AG08396 (cell line): ENCODE measurements around the gene PRTN3.
"Not testable (repeated sequence)": the region's sequence is repeated elsewhere in the genome, so short reads cannot be mapped to it uniquely, and the experiment has no call there.

Experiments used
- DNase-seq: peaks from one replicate; pipeline ENCODE4 v3.0.0; 2012; ENCODE audit warnings: low spot score, mixed read lengths

Gene PRTN3

DNA sequence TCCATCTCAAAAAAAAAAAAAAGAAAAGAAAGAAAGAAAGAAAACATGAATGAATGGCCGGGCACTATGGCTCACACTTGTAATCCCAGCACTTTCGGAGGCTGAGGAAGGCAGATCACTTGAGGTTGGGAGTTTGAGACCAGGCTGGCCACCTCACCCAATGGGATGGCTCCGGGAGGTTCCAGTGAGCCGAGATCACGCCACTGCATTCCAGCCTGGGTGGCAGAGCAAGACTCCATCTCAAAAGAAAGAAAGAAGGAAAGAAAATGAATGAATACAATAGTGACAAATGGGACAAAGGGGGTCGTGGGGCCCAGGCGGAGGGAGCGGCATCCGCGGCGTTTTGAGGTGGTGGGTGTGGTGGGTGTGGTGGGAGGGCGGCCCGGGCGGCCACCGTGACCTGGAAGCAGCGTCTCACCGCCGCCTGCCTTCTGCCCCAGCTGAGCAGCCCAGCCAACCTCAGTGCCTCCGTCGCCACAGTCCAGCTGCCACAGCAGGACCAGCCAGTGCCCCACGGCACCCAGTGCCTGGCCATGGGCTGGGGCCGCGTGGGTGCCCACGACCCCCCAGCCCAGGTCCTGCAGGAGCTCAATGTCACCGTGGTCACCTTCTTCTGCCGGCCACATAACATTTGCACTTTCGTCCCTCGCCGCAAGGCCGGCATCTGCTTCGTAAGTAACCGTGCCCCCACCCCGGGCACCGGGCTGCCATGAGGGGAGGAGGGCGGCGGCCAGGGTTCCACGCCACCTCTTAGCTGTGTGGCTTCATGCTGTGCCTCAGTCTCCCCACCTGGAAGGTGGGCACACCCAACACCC, 5.1 kb downstream of the PRTN3 start:
- DNase-seq: no peak

- no peak for DNase-seq
Observed at GRCh38 chr19:848386-848921, 7.7 kb downstream of the PRTN3 start.

DNA sequence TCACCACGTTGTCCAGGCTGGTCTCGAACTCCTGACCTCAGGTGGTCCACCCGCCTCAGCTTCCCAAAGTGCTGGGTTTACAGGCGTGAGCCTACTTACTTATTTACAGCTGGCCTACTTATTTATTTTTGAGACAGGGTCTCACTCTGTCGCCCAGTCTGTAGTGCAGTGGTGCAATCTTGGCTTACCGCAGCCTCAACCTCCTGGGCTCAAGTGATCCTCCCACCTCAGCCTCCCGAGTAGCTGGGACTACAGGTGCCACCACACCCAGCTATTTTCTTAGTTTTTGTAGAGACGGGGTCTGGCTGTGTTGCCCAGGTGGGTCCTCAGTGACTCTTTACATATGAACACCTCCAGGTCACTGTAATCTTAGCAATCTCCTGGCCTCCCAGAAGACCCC, 8.4 kb downstream of the PRTN3 start:
- not testable (repeated sequence) for DNase-seq

- peak; percentile 94 for DNase-seq
Observed at GRCh38 chr19:850221-850978, 9.6 kb downstream of the PRTN3 start.

DNA sequence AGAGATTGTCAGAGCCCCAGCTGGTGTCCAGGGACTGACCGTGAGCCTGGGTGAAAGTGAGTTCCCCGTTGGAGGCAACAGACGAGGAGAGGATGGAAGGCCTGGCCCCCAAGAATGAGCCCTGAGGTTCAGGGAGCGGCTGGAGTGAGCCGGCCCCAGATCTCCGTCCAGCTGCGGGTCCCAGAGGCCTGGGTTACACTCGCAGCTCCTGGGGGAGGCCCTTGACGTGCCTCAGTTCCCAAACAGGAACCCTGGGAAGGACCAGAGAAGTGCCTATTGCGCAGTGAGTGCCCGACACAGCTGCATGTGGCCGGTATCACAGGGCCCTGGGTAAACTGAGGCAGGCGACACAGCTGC, 10.2 kb downstream of the PRTN3 start:
- DNase-seq: no peak

DNA sequence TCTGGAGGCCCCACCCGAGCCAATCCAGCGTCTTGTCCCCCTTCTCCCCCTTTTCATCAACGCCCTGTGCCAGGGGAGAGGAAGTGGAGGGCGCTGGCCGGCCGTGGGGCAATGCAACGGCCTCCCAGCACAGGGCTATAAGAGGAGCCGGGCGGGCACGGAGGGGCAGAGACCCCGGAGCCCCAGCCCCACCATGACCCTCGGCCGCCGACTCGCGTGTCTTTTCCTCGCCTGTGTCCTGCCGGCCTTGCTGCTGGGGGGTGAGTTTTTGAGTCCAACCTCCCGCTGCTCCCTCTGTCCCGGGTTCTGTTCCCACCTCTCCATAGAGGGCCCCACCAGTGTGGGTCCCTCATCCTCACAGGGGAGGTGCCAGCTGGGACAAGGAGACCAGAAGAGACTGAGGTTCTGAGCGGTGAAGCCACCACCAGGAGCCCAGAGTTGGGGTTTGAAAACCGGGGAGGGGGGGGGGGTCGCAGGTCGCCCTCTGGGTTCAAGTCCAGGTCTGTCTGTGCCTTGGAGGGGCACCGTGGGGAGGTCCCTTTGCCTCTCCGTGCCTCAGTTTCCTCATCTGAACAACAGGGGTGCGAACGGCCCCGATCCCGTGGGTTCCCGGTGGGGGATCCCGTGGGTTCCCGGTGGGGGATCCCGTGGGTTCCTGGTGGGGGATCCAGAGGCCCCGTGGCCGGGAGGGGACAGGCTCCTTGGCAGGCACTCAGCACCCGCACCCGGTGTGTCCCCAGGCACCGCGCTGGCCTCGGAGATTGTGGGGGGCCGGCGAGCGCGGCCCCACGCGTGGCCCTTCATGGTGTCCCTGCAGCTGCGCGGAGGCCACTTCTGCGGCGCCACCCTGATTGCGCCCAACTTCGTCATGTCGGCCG, 11.6 kb downstream of the PRTN3 start, which contains the start of gene ELANE:
ELANE (plus strand) TSS at position 168 of the 878 bp plus-strand sequence; CDS start at position 194, 26 bp downstream.
- no peak for DNase-seq

DNA sequence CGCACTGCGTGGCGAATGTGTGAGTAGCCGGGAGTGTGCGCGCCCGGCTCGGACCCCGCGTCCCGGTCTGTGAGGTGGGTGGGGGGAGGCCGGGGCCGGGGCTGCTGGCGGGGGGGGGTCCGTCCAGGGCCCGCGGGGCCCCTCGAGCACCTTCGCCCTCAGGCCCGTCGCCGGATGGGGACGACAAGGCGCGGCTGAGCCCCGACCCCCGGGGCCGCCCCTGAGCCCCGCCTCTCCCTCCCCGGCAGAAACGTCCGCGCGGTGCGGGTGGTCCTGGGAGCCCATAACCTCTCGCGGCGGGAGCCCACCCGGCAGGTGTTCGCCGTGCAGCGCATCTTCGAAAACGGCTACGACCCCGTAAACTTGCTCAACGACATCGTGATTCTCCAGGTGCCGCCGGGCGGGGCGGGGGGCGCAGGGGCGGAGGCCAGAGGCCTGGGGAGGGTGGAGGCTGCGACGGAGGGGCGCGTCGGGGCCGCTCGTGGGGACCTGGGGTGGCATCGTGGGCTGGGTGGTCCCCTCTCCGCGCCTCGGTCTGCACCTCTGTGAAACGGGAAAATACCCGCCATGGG, 12.3 kb downstream of the PRTN3 start:
- no peak for DNase-seq

DNA sequence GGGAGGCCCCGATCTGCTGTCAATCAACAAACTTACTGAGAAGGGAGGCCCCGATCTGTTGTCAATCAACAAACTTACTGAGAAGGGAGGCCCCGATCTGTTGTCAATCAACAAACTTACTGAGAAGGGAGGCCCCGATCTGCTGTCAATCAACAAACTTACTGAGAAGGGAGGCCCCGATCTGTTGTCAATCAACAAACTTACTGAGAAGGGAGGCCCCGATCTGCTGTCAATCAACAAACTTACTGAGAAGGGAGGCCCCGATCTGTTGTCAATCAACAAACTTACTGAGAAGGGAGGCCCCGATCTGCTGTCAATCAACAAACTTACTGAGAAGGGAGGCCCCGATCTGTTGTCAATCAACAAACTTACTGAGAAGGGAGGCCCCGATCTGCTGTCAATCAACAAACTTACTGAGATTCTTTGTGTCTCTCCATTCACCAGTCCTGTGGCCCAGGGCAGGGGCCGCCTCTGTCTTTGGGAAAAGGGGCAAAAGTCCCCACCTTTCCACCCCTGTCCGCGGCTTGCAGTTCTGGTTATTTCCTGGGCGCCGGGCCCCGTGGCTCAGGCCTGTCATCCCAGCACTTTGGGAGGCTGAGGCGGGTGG, 12.9 kb downstream of the PRTN3 start:
- DNase-seq: not testable (repeated sequence)

DNA sequence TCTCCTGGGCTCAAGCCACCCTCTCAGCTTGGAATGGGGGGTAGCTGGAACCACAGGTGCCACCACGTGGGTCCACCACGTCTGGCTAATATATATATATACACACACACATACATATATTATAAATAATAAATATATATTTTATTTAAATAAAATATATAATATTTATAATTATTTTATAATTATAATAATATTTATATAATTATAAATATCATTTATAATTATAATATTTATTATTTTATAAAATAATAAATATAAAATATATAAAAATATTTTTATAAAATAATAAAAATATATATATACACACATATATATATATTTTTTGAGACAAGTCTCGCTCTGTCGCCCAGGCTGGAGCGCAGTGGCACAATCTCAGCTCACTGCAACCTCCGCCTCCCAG, 13.8 kb downstream of the PRTN3 start:
- DNase-seq: no peak

- no peak for DNase-seq
Observed at GRCh38 chr19:855142-855541, 14.3 kb downstream of the PRTN3 start.

GRCh38 chr19:855566-856120, 14.8 kb downstream of the PRTN3 start:
- no peak for DNase-seq

DNA sequence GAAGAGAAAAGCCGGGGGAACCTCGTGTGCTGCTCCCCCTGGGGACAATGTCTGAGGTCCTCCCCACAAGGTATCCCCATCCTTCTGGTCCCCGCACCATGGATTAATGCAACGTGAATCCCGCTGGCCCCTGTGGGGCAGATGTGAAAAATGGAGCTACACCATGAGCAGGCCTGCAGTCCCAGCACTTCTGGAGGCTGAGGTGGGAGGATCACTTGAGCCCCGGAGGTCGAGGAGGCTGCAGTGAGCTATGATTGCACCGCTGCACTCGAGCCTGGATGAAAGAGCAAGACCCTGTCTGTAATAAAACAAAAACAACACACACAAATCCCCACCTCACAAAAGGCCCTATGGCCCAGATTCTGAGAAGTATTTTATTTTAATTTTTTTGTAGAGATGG, 17.5 kb downstream of the PRTN3 start:
- no peak for DNase-seq

DNA sequence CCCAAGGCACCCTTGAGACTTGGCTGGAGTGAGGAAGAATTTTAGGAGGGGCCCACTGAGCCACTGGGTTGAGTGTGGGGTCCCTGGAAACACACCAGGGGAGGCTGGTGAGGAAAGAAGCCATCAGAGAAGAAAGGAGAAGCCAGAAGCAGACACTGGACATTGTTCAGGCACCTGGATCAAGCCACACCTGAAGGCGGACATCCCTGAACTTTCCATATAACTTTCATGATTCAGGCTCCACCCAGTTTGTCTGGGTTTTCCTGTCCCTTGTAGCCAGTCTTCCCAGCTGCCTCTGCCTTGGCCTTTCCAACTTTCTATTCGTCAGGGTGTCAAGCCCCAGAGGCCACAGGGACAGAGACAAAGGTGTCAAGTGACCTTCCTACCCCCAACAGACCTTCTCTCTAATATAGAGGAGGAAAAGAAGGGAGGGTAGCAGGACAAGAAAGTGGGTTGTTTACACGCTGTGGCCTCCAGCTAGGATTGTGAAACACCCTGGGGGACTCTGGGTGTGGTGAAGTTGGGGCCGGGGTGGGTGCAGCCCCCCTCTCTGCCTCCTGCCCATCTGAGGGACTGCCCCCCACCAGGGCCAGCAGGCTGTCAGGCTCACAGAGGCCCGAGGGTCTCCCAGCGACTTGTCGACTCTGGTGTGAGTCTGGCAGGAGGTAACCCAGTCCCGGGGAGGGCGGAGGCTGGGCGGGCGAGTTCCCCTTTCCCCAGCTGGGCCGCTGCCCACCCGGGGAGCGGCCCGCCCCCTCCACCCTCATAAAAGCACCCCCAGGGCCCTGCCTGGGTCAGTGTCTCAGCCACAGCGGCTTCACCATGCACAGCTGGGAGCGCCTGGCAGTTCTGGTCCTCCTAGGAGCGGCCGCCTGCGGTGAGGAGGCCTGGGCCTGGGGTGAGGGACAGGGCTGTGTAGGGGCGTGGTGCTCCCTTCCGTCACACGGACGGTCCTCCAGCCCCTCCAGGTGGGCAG, 18.4 kb downstream of the PRTN3 start, which contains the start of gene CFD:
CFD (plus strand) TSS at position 797 of the 976 bp plus-strand sequence; CDS start at position 823, 26 bp downstream.
- DNase-seq: no peak

DNA sequence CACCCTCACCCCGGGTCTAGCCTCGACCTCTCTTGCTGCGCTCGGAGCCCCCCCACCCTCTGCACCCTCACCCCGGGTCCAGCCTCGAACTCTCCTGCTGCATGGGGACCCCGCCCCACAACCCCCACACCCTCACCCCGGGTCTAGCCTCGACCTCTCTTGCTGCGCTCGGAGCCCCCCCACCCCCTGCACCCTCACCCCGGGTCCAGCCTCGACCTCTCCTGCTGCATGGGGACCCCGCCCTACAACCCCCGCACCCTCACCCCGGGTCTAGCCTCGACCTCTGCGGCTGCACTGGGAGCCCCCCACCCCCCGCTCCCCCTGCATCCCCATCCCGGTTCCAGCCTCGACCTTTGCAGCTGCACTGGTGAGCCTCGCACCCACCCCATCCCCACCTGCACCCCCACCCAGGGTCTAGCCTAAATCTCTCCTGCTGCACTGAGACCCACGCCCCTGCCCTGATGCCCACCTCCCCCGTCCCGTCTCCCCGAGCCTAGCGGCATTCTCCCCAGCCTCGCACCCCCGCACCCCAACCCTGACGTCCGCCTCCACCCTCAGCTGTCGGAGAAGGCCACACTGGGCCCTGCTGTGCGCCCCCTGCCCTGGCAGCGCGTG, 20.4 kb downstream of the PRTN3 start:
- DNase-seq: no peak

GRCh38 chr19:861756-862580, 21.2 kb downstream of the PRTN3 start:
- DNase-seq: peak; percentile 78

DNA sequence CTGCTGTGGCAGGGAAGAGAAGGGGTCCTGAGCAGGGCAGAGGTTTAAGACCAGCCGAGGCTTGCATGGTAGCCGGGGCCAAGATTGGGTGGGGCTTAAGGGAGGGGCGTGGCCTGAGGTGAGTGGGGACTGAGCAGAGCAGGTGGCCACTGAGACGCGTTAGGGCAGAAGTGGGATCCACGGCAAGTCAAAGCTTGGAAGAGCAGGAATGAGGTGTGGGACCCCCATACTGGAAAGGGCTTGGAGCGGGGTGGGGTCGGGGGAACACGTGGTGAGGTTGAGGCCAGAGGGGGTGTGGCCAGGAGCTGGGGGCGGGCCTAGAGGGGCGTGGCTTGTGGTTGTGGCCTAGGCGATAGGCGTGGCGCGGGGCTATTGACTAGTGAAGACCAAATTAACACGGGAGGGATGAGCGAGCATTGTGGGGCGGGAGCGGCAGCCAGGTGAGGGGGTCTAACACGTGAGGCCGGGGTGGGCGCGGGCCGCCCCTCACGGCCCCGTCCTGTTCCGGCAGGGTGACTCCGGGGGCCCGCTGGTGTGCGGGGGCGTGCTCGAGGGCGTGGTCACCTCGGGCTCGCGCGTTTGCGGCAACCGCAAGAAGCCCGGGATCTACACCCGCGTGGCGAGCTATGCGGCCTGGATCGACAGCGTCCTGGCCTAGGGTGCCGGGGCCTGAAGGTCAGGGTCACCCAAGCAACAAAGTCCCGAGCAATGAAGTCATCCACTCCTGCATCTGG, 21.9 kb downstream of the PRTN3 start:
- peak; percentile 87 for DNase-seq

- DNase-seq: no peak
Observed at GRCh38 chr19:863315-863620, 22.5 kb downstream of the PRTN3 start.
